K562 (cell line): Measurements from ENCODE around the gene CTU1. TPM values are rescaled to one million over a fixed set of nuclear protein-coding genes. Genes with fewer than 3 reads are reported as not detected.

ENCODE experiments used
- ATAC-seq: fragments of 200-7000 bp; cut with Tn5 transposase; 3 replicates; pipeline ENCODE4 v1.9.1; 2020; ENCODE audit warnings: moderate library complexity
- BruUV-seq: library from RNA; stranded (reverse); fragments of 400-500 nt; replicated peaks from 2 replicates; lab custom pipeline; 2021; lab: Mats Ljungman, UMichigan
- CTCF ChIA-PET: fragments of 300-600 bp; formaldehyde crosslinking; extraction: SDS; loops from one replicate; lab custom pipeline; 2021; ENCODE audit warnings: low intra/inter-chr PET ratio; lab: Yijun Ruan, JAX
- POLR2A ChIA-PET: fragments of 300-600, 350-650 bp; sonication (Branson Sonifier 250); formaldehyde crosslinking; extraction: SDS; loops from one replicate; lab custom pipeline; 2021; ENCODE audit warnings: antibody characterized with exemption, inconsistent platforms; lab: Yijun Ruan, JAX
- DNase-seq, 4 experiments: peaks; one replicate each; pipeline versions ENCODE4 v3.0.0 to v3.0.0-alpha.2; 2011 to 2018; ENCODE audit warnings: low spot score in 3 of 4, mixed read lengths in 3 of 4; ENCODE audit errors: extremely low read depth in 1 of 4
- FAIRE-seq: peaks from 2 replicates; lab custom pipeline; 2011; peaks lifted over from hg19 to GRCh38; lab: Jason Lieb, UNC
- H2AFZ ChIP-seq: 2 replicates; pipeline ENCODE4 v1.6.0; 2011; ENCODE audit warnings: low read depth, low read length, control low read depth, inconsistent platforms
- H3K27ac ChIP-seq: fragments of 200-600 bp; 3 replicates; pipeline ENCODE4 v1.8.0; 2011; ENCODE audit warnings: low read depth, mild to moderate bottlenecking, control low read depth, inconsistent platforms, low read length, moderate library complexity, mixed read lengths; ENCODE audit errors: extremely low read depth
- H3K27me3 ChIP-seq, 2 experiments: fragments of 300-600 bp in 1 of 2; 2 replicates in 1 of 2; 3 replicates in 1 of 2; pipeline versions ENCODE4 v1.6.0 to v1.8.0; 2011; ENCODE audit warnings: inconsistent platforms in 2 of 2, low read length in 2 of 2, mild to moderate bottlenecking in 1 of 2, mixed read lengths in 1 of 2, moderate library complexity in 1 of 2; ENCODE audit not compliant: control insufficient read depth in 2 of 2, insufficient read depth in 2 of 2
- H3K36me3 ChIP-seq: fragments of 300-600 bp; 3 replicates; pipeline ENCODE4 v1.8.0; 2011; ENCODE audit warnings: mild to moderate bottlenecking, low read length, inconsistent platforms; ENCODE audit not compliant: control insufficient read depth, insufficient read depth
- H3K4me1 ChIP-seq, 2 experiments: fragments of 200-600 bp in 1 of 2; replicated peaks in 1 of 2; 2 replicates in 1 of 2; 3 replicates in 1 of 2; pipeline versions ENCODE4 v1.5.1 to v1.8.0; 2011; ENCODE audit warnings: inconsistent platforms in 2 of 2, low read length in 2 of 2, mild to moderate bottlenecking in 1 of 2, mixed read lengths in 1 of 2, moderate library complexity in 1 of 2; ENCODE audit not compliant: control insufficient read depth in 2 of 2, insufficient read depth in 2 of 2
- H3K4me2 ChIP-seq: 2 replicates; pipeline ENCODE4 v1.6.1; 2011; ENCODE audit warnings: low read length, control low read depth, inconsistent platforms, mixed read lengths; ENCODE audit not compliant: insufficient read depth
- H3K4me3 ChIP-seq: fragments of 200-600 bp; sonication (generic), shearing (Covaris generic); 2 replicates; pipeline ENCODE4 v1.5.1; 2016; ENCODE audit warnings: control low read depth, inconsistent platforms
- H3K79me2 ChIP-seq: fragments of 200-600 bp; 3 replicates; pipeline ENCODE4 v1.8.0; 2011; ENCODE audit warnings: low read length, inconsistent platforms; ENCODE audit not compliant: control insufficient read depth, insufficient read depth
- H3K9ac ChIP-seq, 2 experiments: 2 replicates each; pipeline versions ENCODE4 v1.6.0 to v1.6.1; 2011; ENCODE audit warnings: low read depth in 2 of 2, low read length in 2 of 2, control low read depth in 1 of 2, inconsistent platforms in 1 of 2, mild to moderate bottlenecking in 1 of 2, mixed read lengths in 1 of 2; ENCODE audit not compliant: insufficient read depth in 1 of 2
- H3K9me1 ChIP-seq: one replicate; pipeline ENCODE4 v1.6.0; 2011; ENCODE audit warnings: inconsistent platforms, mild to moderate bottlenecking, low read length, moderate library complexity; ENCODE audit not compliant: control insufficient read depth, insufficient read depth
- H3K9me3 ChIP-seq: replicated peaks from 2 replicates; pipeline ENCODE4 v1.5.1; 2011; ENCODE audit warnings: low read depth, low read length, inconsistent platforms; ENCODE audit not compliant: control insufficient read depth, insufficient read depth
- H4K20me1 ChIP-seq: replicated peaks from 2 replicates; pipeline ENCODE4 v1.6.1; 2011; ENCODE audit warnings: low read length, inconsistent platforms, mixed read lengths; ENCODE audit not compliant: control insufficient read depth, insufficient read depth
- BACH1 ChIP-seq: fragments of 200-800 bp; sonication (Bioruptor generic); IDR thresholded peaks from 2 replicates; pipeline ENCODE4 v1.6.1; 2016; ENCODE audit warnings: missing genetic modification characterization, missing compliant biosample characterization
- CBX5 ChIP-seq: IDR thresholded peaks from 2 replicates; pipeline ENCODE4 v1.6.1; 2014; ENCODE audit warnings: low read depth, borderline replicate concordance
- COPS2 ChIP-seq: fragments of 450-650 bp; conservative IDR thresholded peaks from 2 replicates; pipeline ENCODE4 v1.6.1; 2016; ENCODE audit warnings: mild to moderate bottlenecking, moderate library complexity
- CXXC5 ChIP-seq: fragments of 250-450 bp; sonication (Bioruptor Pico); IDR thresholded peaks from 2 replicates; pipeline ENCODE4 v1.8.0; 2022; ENCODE audit warnings: inconsistent platforms, mild to moderate bottlenecking, moderate library complexity
- ETV6 ChIP-seq, 3 experiments: fragments of 150-350 bp in 1 of 3; sonication (generic) in 1 of 3; formaldehyde crosslinking in 1 of 3; IDR thresholded peaks; 2 replicates each; pipeline versions ENCODE4 v1.6.1 to v1.8.0; 2014 to 2022; ENCODE audit warnings: borderline replicate concordance in 2 of 3, low read depth in 2 of 3, antibody characterized with exemption in 1 of 3, low read length in 1 of 3, mild to moderate bottlenecking in 1 of 3, missing genetic modification reagents in 1 of 3
- GTF2E2 ChIP-seq: fragments of 200-800 bp; sonication (Bioruptor generic); IDR thresholded peaks from 2 replicates; pipeline ENCODE4 v1.6.1; 2016; ENCODE audit warnings: missing genetic modification characterization, missing compliant biosample characterization
- KAT8 ChIP-seq: fragments of 450-650 bp; IDR thresholded peaks from 2 replicates; pipeline ENCODE4 v1.6.1; 2016; ENCODE audit warnings: low read depth, mild to moderate bottlenecking
- MED1 ChIP-seq: sonication (generic); formaldehyde crosslinking; IDR thresholded peaks from 2 replicates; pipeline ENCODE4 v1.8.1; 2023; ENCODE audit warnings: missing genetic modification reagents, borderline replicate concordance
- NR2C2 ChIP-seq, 2 experiments: fragments of 200-800 bp in 1 of 2; sonication (Bioruptor generic) in 1 of 2; sonication (generic) in 1 of 2; formaldehyde crosslinking in 1 of 2; IDR thresholded peaks; 2 replicates each; pipeline versions ENCODE4 v1.6.1 to v1.8.0; 2016 to 2022; ENCODE audit warnings: mild to moderate bottlenecking in 1 of 2, missing compliant biosample characterization in 1 of 2, missing genetic modification characterization in 1 of 2, missing genetic modification reagents in 1 of 2
- POLR2AphosphoS5 ChIP-seq: IDR thresholded peaks from 2 replicates; pipeline ENCODE4 v1.6.1; 2011; ENCODE audit warnings: mild to moderate bottlenecking, low read depth, low read length, moderate library complexity; ENCODE audit not compliant: control insufficient read depth, insufficient read depth
- RFX5 ChIP-seq: IDR thresholded peaks from 2 replicates; pipeline ENCODE4 v1.6.1; 2011; ENCODE audit warnings: low read depth, mild to moderate bottlenecking, improper control_type of control experiment, low read length
- ZNF232 ChIP-seq: sonication (generic); formaldehyde crosslinking; IDR thresholded peaks from 2 replicates; pipeline ENCODE4 v1.8.0; 2022; ENCODE audit warnings: mild to moderate bottlenecking, missing genetic modification reagents
- ZNF354B ChIP-seq: fragments of 250-450 bp; sonication (Bioruptor Pico); IDR thresholded peaks from 2 replicates; pipeline ENCODE4 v1.4.0; 2020
- ZNF695 ChIP-seq: fragments of 450-650 bp; formaldehyde crosslinking; IDR thresholded peaks from 2 replicates; pipeline ENCODE4 v1.4.0; 2020; ENCODE audit warnings: mild to moderate bottlenecking, moderate library complexity
- WGBS: fragments of 100-300 bp; shearing (Covaris generic); methylation state at CpG from one replicate; pipeline ENCODE4 v1.1.6; 2016; ENCODE audit warnings: low coverage, mixed read lengths; ENCODE audit not compliant: insufficient coverage; ENCODE audit errors: missing lambda C conversion rate; 5-methylcytosine and 5-hydroxymethylcytosine counted together
- in situ Hi-C: fragments of 300-500 bp; cut with MboI; formaldehyde crosslinking; loops from 4 replicates; pipeline ENCODE4 v1.15.0; 2018; ENCODE audit warnings: inconsistent platforms, mixed read lengths
- intact Hi-C: fragments of 100-400 bp; cut with micrococcal nuclease; formaldehyde crosslinking; loops from 2 replicates; pipeline ENCODE4 v1.14.2; 2022
- polyA plus RNA-seq, 8 experiments: library from polyadenylated mRNA; depleted of rRNA in 4 of 8; stranded (reverse) in 5 of 8; unstranded in 3 of 8; fragments of >200 nt; fragmentation: Nextera tagmentation in 2 of 8; fragmentation: Illumina TruSeq in 1 of 8; extraction: Ambion mirVana in 2 of 8; extraction: Trizol in 1 of 8; gene quantifications; 2 replicates each; pipeline versions ENCODE4 v1.2.1 to v1.2.3, GENCODE V29; 2011 to 2014; ENCODE audit warnings: inconsistent platforms in 1 of 8, missing spikeins in 1 of 8
- total RNA-seq, 7 experiments: library from RNA; depleted of rRNA in 6 of 7; stranded (reverse); fragments of >200 nt in 6 of 7; fragmentation: Illumina TruSeq in 2 of 7; extraction: Trizol in 2 of 7; gene quantifications; 2 replicates each; pipeline versions ENCODE4 v1.2.1 to v1.2.3, GENCODE V29; 2011 to 2021; ENCODE audit warnings: low replicate concordance in 1 of 7
- TF ChIP-seq, protein P1 (sequence below): IDR thresholded peaks from 2 replicates; pipeline ENCODE4 v1.6.1; 2011; ENCODE audit warnings: borderline replicate concordance, low read depth, mild to moderate bottlenecking, moderate library complexity, low read length; ENCODE audit not compliant: insufficient read depth, poor library complexity, severe bottlenecking
- TF ChIP-seq, protein P2 (sequence below): fragments of 450-650 bp; IDR thresholded peaks from 2 replicates; pipeline ENCODE4 v1.6.1; 2017; ENCODE audit warnings: antibody characterized with exemption
- TF ChIP-seq, protein P3 (sequence below): fragments of 250-450 bp; sonication (Bioruptor Pico); IDR thresholded peaks from 2 replicates; pipeline ENCODE4 v1.5.0; 2022; ENCODE audit warnings: mild to moderate bottlenecking

CTU1 gene
- total and polyA plus RNA-seq, 9 of the 15 experiments (the other 6 are each of a cell fraction or from before 2014, with no cell fraction given), result 0.03 to 18.4 (median 2.3) TPM; not detected in 1

DNA sequence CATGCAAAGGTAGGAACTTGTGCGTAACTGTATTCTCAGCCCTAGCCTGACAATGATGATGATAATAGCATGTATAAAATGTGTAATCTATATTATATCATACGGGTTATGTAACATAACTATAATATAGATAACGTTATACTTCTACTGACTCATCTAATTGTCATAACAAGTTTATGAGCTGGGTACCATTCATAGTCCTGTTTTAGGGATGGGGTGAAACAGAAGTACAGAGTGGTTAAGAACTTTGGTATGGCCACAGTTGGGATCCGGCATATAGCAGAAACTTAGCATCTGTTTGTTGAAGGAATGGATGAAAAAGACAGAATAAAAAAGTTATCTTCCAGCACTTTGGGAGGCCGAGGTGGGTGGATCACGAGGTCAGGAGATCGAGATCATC, 5.2 kb downstream of the CTU1 start:
- H3K27me3 ChIP-seq, result no peaks in the 10 kb centered on the region
- no peaks in the 10 kb centered on the region for H3K9me3 ChIP-seq
- no peak for TF ChIP-seq RFX5
- TF ChIP-seq, protein P1, sequence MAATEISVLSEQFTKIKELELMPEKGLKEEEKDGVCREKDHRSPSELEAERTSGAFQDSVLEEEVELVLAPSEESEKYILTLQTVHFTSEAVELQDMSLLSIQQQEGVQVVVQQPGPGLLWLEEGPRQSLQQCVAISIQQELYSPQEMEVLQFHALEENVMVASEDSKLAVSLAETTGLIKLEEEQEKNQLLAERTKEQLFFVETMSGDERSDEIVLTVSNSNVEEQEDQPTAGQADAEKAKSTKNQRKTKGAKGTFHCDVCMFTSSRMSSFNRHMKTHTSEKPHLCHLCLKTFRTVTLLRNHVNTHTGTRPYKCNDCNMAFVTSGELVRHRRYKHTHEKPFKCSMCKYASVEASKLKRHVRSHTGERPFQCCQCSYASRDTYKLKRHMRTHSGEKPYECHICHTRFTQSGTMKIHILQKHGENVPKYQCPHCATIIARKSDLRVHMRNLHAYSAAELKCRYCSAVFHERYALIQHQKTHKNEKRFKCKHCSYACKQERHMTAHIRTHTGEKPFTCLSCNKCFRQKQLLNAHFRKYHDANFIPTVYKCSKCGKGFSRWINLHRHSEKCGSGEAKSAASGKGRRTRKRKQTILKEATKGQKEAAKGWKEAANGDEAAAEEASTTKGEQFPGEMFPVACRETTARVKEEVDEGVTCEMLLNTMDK, result no peak
- TF ChIP-seq, protein P2, sequence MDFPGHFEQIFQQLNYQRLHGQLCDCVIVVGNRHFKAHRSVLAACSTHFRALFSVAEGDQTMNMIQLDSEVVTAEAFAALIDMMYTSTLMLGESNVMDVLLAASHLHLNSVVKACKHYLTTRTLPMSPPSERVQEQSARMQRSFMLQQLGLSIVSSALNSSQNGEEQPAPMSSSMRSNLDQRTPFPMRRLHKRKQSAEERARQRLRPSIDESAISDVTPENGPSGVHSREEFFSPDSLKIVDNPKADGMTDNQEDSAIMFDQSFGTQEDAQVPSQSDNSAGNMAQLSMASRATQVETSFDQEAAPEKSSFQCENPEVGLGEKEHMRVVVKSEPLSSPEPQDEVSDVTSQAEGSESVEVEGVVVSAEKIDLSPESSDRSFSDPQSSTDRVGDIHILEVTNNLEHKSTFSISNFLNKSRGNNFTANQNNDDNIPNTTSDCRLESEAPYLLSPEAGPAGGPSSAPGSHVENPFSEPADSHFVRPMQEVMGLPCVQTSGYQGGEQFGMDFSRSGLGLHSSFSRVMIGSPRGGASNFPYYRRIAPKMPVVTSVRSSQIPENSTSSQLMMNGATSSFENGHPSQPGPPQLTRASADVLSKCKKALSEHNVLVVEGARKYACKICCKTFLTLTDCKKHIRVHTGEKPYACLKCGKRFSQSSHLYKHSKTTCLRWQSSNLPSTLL, result no peak
- TF ChIP-seq MED1, result no peak
- TF ChIP-seq NR2C2 (CRISPR knock-in tag; IDR thresholded peaks at IDR 0.05), result no peak
- no peak for TF ChIP-seq NR2C2 (tag; IDR thresholded peaks at IDR 0.05)
- TF ChIP-seq, protein P3, sequence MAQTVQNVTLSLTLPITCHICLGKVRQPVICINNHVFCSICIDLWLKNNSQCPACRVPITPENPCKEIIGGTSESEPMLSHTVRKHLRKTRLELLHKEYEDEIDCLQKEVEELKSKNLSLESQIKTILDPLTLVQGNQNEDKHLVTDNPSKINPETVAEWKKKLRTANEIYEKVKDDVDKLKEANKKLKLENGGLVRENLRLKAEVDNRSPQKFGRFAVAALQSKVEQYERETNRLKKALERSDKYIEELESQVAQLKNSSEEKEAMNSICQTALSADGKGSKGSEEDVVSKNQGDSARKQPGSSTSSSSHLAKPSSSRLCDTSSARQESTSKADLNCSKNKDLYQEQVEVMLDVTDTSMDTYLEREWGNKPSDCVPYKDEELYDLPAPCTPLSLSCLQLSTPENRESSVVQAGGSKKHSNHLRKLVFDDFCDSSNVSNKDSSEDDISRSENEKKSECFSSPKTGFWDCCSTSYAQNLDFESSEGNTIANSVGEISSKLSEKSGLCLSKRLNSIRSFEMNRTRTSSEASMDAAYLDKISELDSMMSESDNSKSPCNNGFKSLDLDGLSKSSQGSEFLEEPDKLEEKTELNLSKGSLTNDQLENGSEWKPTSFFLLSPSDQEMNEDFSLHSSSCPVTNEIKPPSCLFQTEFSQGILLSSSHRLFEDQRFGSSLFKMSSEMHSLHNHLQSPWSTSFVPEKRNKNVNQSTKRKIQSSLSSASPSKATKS (CRISPR knock-in tag), result no peak
- TF ChIP-seq ZNF232, result no peak
- TF ChIP-seq CBX5, result no peak
- no peak for TF ChIP-seq POLR2AphosphoS5
- TF ChIP-seq BACH1 (tag), result no peak
- no peak for TF ChIP-seq ZNF695 (CRISPR knock-in tag)
- TF ChIP-seq KAT8, result no peak
- TF ChIP-seq CXXC5 (CRISPR knock-in tag), result no peak
- no peak for TF ChIP-seq GTF2E2
- no peak for TF ChIP-seq COPS2
- TF ChIP-seq ETV6 (IDR thresholded peaks at IDR 0.05; ENCODE audit: borderline replicate concordance in 1 of 2, low read depth in 2 of 2, low read length in 1 of 2), result no peak
- TF ChIP-seq ETV6 (CRISPR knock-in tag; IDR thresholded peaks at IDR 0.05; ENCODE audit: borderline replicate concordance), result no peak
- no peak for TF ChIP-seq ZNF354B
- 94% methylated on average over 7 of the region's 7 CpGs for WGBS
- H3K4me2 ChIP-seq, result no peak overlapping the region
- POLR2A ChIA-PET, result interaction anchor here (1.0 kb wide), 1 partner anchor 9 kb away, joined by 3 read pairs; no protein-coding TSS in a partner anchor
- FAIRE-seq, result no peak
- no peaks in the 10 kb centered on the region for H3K9me1 ChIP-seq
- H3K4me3 ChIP-seq, result no peak overlapping the region
- H3K9ac ChIP-seq, result no peak overlapping the region
- no peak overlapping the region for H2AFZ ChIP-seq
- intact Hi-C loops, result no loop called here
- H3K36me3 ChIP-seq, result peaks cover 43% of the 10 kb centered on the region; the same call in 2 of the 3 replicates
- BruUV-seq, result no TSS peak
- in situ Hi-C loops, result no loop called here
- peaks cover 6 to 16% of the 10 kb centered on the region in 2 experiments; a peak in 3 of 5 replicates for H3K4me1 ChIP-seq
- peaks cover 31% of the 10 kb centered on the region for H3K79me2 ChIP-seq
- no peak for DNase-seq
- no peaks in the 10 kb centered on the region for H4K20me1 ChIP-seq
- no peak for ATAC-seq
- CTCF ChIA-PET, result no interaction called here
- no peak overlapping the region for H3K27ac ChIP-seq
